GM23338 (cell line): ENCODE results near the gene GADD45GIP1. TPM values are rescaled to one million over a fixed set of nuclear protein-coding genes. Genes with fewer than 3 reads are reported as not detected.

Source experiments
- ATAC-seq: fragments of 200-7000 bp; cut with Tn5 transposase; 3 replicates; pipeline ENCODE4 v1.9.1; 2020
- DNase-seq: peaks from one replicate; pipeline ENCODE4 v3.0.0-alpha.2; 2015; ENCODE audit warnings: low spot score
- H2AFZ ChIP-seq: fragments of 200-600 bp; sonication (generic); 2 replicates; pipeline ENCODE4 v1.8.0; 2016; ENCODE audit warnings: antibody characterized with exemption, mild to moderate bottlenecking, moderate library complexity
- H3F3A ChIP-seq: fragments of 200-600 bp; sonication (generic); replicated peaks from 2 replicates; pipeline ENCODE4 v1.8.0; 2017; ENCODE audit warnings: antibody characterized with exemption, mixed run types, low read depth
- H3K27ac ChIP-seq: fragments of 200-600 bp; sonication (generic); 2 replicates; pipeline ENCODE4 v1.6.1; 2016; ENCODE audit warnings: low read depth
- H3K27me3 ChIP-seq: fragments of 200-600 bp; sonication (generic); 2 replicates; pipeline ENCODE4 v1.8.0; 2016; ENCODE audit warnings: mild to moderate bottlenecking, mixed run types, moderate library complexity; ENCODE audit not compliant: insufficient read depth
- H3K36me3 ChIP-seq: fragments of 200-600 bp; sonication (generic); 2 replicates; pipeline ENCODE4 v1.8.0; 2016; ENCODE audit warnings: mild to moderate bottlenecking; ENCODE audit not compliant: insufficient read depth
- H3K4me1 ChIP-seq: fragments of 200-600 bp; sonication (generic); 2 replicates; pipeline ENCODE4 v1.8.0; 2016; ENCODE audit warnings: mild to moderate bottlenecking, moderate library complexity; ENCODE audit not compliant: insufficient read depth
- H3K4me2 ChIP-seq: fragments of 200-600 bp; sonication (generic); 2 replicates; pipeline ENCODE4 v1.7.1; 2017; ENCODE audit warnings: mixed run types
- H3K4me3 ChIP-seq: fragments of 200-600 bp; sonication (generic); 2 replicates; pipeline ENCODE4 v1.6.1; 2016; ENCODE audit warnings: mixed run types
- H3K79me2 ChIP-seq: fragments of 200-600 bp; sonication (generic); replicated peaks from 2 replicates; pipeline ENCODE4 v1.8.0; 2017; ENCODE audit warnings: mild to moderate bottlenecking; ENCODE audit not compliant: insufficient read depth
- H3K9me2 ChIP-seq: fragments of 200-600 bp; sonication (generic); 2 replicates; pipeline ENCODE4 v1.8.0; 2017; ENCODE audit not compliant: insufficient read depth
- H4K20me1 ChIP-seq: fragments of 200-600 bp; sonication (generic); replicated peaks from 2 replicates; pipeline ENCODE4 v1.8.0; 2017; ENCODE audit warnings: mild to moderate bottlenecking; ENCODE audit not compliant: insufficient read depth
- H3K27ac Mint-ChIP-seq: 2 replicates; pipeline ENCODE4 v1.8.0; 2020; ENCODE audit warnings: inconsistent platforms, mild to moderate bottlenecking, moderate library complexity, mixed read lengths
- H3K27me3 Mint-ChIP-seq: 3 replicates; pipeline ENCODE4 v1.8.0; 2022; ENCODE audit warnings: low read depth, mild to moderate bottlenecking, moderate library complexity, mixed read lengths, inconsistent platforms; ENCODE audit not compliant: insufficient read depth, poor library complexity
- H3K36me3 Mint-ChIP-seq: 3 replicates; pipeline ENCODE4 v1.8.0; 2021; ENCODE audit warnings: low read depth, mild to moderate bottlenecking, inconsistent platforms, moderate library complexity, mixed read lengths
- H3K4me1 Mint-ChIP-seq: 3 replicates; pipeline ENCODE4 v1.8.0; 2020; ENCODE audit warnings: mild to moderate bottlenecking, inconsistent platforms, mixed read lengths
- H3K4me3 Mint-ChIP-seq: 3 replicates; pipeline ENCODE4 v1.8.0; 2021; ENCODE audit warnings: moderate library complexity, mild to moderate bottlenecking, inconsistent platforms, mixed read lengths
- H3K9me3 Mint-ChIP-seq: 3 replicates; pipeline ENCODE4 v1.8.0; 2020; ENCODE audit warnings: moderate library complexity, mild to moderate bottlenecking, inconsistent platforms, mixed read lengths
- CTCF ChIP-seq, 2 experiments: fragments of 200-600 bp in 1 of 2; sonication (generic) in 1 of 2; conservative IDR thresholded peaks; 2 replicates each; pipeline versions ENCODE4 v1.5.1 to v1.6.1; 2016 to 2017; ENCODE audit warnings: antibody characterized with exemption in 2 of 2, low read depth in 2 of 2, mild to moderate bottlenecking in 2 of 2, moderate library complexity in 1 of 2
- ETS1 ChIP-seq: IDR thresholded peaks from 2 replicates; pipeline ENCODE4 v1.6.1; 2016; ENCODE audit warnings: antibody characterized with exemption
- EZH2 ChIP-seq: fragments of 200-600 bp; sonication (generic); IDR thresholded peaks from one replicate; pipeline ENCODE4 v1.8.0; 2017; ENCODE audit warnings: antibody characterized with exemption, mild to moderate bottlenecking, low read depth; ENCODE audit not compliant: unreplicated experiment
- JUNB ChIP-seq: IDR thresholded peaks from one replicate; pipeline ENCODE4 v1.6.1; 2016; ENCODE audit warnings: antibody characterized with exemption; ENCODE audit not compliant: unreplicated experiment
- NANOG ChIP-seq: IDR thresholded peaks from 2 replicates; pipeline ENCODE4 v1.6.1; 2016; ENCODE audit warnings: antibody characterized with exemption, borderline replicate concordance
- STAT1 ChIP-seq: IDR thresholded peaks from one replicate; pipeline ENCODE4 v1.6.1; 2016; ENCODE audit warnings: antibody characterized with exemption; ENCODE audit not compliant: unreplicated experiment
- ZNF331 ChIP-seq: fragments of 250-450 bp; sonication (Bioruptor Pico); IDR thresholded peaks from 2 replicates; pipeline ENCODE4 v1.5.0; 2020; ENCODE audit warnings: low read depth, mild to moderate bottlenecking, moderate library complexity
- ZNF462 ChIP-seq: fragments of 250-450 bp; sonication (Bioruptor Pico); IDR thresholded peaks from 2 replicates; pipeline ENCODE4 v1.5.0; 2020; ENCODE audit warnings: mild to moderate bottlenecking, moderate library complexity
- polyA plus RNA-seq: library from polyadenylated mRNA; unstranded; fragments of >200 nt; fragmentation: Nextera tagmentation; extraction: Ambion mirVana; gene quantifications from 2 replicates; pipeline ENCODE4 v1.2.1, GENCODE V29; 2016
- total RNA-seq: library from RNA; depleted of rRNA; stranded (reverse); fragments of >200 nt; shearing (Covaris generic); gene quantifications from 2 replicates; pipeline ENCODE4 v1.2.3, GENCODE V29; 2014

Gene GADD45GIP1
- total and polyA plus RNA-seq, 2 experiments from 2014 or later = 63.9 to 255 TPM

- no peak for TF ChIP-seq ZNF462 (CRISPR knock-in tag)
- TF ChIP-seq CTCF (conservative IDR thresholded peaks at IDR 0.05; ENCODE audit: low read depth in 2 of 2) = no peak
- TF ChIP-seq JUNB = no peak
- TF ChIP-seq STAT1 = no peak
Measured at GRCh38 chr19:12991296-12991695, 34.3 kb upstream of the GADD45GIP1 start (continued).

GRCh38 chr19:12990853-12991252 is 33.8 kb upstream of the GADD45GIP1 start:
- Histone ChIP-seq H3K27ac (no peak overlapping the region), H3K79me2 (no peaks in the 10 kb centered on the region), H3K9me2 (no peaks in the 10 kb centered on the region), H3K4me1 (no peaks in the 10 kb centered on the region; the same call in 1 of the 2 replicates), H3K4me3 (no peak overlapping the region), H3K4me2 (no peak overlapping the region), H2AFZ (no peak overlapping the region), H3F3A (peaks cover 4% of the 10 kb centered on the region; the same call in 1 of the 2 replicates), H4K20me1 (no peaks in the 10 kb centered on the region; the same call in 1 of the 2 replicates), H3K36me3 (no peaks in the 10 kb centered on the region), H3K27me3 (peaks cover 59% of the 10 kb centered on the region)
- ATAC-seq (no peak), DNase-seq (no peak)
- no peak overlapping the region for H3K27ac Mint-ChIP-seq
- no peak overlapping the region; the same call in 2 of the 3 replicates for H3K4me3 Mint-ChIP-seq
- H3K27me3 Mint-ChIP-seq = peaks cover 57% of the 10 kb centered on the region
- peaks cover 5% of the 10 kb centered on the region; the same call in 1 of the 3 replicates for H3K9me3 Mint-ChIP-seq
- H3K4me1 Mint-ChIP-seq = peaks cover 7% of the 10 kb centered on the region
- H3K36me3 Mint-ChIP-seq = peaks cover 4% of the 10 kb centered on the region; the same call in 2 of the 3 replicates
- TF ChIP-seq ZNF331 (CRISPR knock-in tag) (no peak), NANOG (no peak), ETS1 (no peak), JUNB (no peak), EZH2 (no peak), STAT1 (no peak)
